SU-DHL-6 (cell line): ENCODE results near the gene ZPBP.

Experiments
- EZH2phosphoT487 ChIP-seq: fragments of 200-600 bp; sonication (generic), shearing (Covaris generic); conservative IDR thresholded peaks from 2 replicates; pipeline ENCODE4 v1.6.1; 2018; ENCODE audit warnings: mild to moderate bottlenecking, antibody characterized with exemption, low read length, moderate library complexity, mixed read lengths
- TF ChIP-seq, protein P1 (sequence below): fragments of 200-600 bp; sonication (generic); IDR thresholded peaks from one replicate; pipeline ENCODE4 v1.5.1; 2017; ENCODE audit warnings: antibody characterized with exemption, mild to moderate bottlenecking, low read length, moderate library complexity; ENCODE audit not compliant: insufficient read depth, poor library complexity, severe bottlenecking

DNA sequence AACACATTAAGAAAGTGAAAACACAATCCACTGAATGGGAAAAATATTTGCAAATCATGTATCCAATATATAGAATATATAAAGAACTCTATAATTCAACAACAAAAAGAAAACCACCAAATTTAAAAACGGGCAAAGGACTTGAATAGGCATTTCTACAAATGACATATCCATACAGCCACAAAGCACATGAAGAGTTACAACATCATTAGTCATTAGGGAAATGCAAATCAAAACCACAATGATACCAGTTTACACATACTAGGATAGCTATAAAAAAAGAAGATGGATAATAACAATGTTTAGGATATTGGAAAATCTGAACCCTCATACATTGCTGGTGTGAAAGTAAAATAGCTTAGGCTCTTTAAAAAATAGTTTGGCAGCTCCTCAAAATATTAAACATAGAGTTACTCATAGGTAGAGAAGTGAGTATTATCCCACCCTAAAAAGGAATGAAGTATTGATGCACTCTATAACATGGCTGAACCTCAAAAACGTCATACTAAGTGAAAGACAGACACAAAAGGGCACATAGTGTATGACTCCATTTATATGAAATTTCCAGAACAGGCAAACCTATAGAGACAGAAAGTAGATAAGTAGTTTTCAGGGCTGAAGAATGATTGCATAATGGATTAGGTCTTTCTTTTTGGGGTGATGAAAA lies 4.5 kb downstream of the ZPBP start:
- TF ChIP-seq, protein P1, sequence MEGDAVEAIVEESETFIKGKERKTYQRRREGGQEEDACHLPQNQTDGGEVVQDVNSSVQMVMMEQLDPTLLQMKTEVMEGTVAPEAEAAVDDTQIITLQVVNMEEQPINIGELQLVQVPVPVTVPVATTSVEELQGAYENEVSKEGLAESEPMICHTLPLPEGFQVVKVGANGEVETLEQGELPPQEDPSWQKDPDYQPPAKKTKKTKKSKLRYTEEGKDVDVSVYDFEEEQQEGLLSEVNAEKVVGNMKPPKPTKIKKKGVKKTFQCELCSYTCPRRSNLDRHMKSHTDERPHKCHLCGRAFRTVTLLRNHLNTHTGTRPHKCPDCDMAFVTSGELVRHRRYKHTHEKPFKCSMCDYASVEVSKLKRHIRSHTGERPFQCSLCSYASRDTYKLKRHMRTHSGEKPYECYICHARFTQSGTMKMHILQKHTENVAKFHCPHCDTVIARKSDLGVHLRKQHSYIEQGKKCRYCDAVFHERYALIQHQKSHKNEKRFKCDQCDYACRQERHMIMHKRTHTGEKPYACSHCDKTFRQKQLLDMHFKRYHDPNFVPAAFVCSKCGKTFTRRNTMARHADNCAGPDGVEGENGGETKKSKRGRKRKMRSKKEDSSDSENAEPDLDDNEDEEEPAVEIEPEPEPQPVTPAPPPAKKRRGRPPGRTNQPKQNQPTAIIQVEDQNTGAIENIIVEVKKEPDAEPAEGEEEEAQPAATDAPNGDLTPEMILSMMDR: no peak
- TF ChIP-seq EZH2phosphoT487: no peak
